Activated T-helper 1 cell treated with anti-CD3 and anti-CD28 coated beads, Interleukin-12 subunit alpha, Interleukin-12 subunit beta, Interleukin-2, Interleukin-4 antibody, amounts not matched to agents 30 ng/mL and 10 ng/mL and 1 ng/mL, durations not matched to agents 14 hours and 24 hours and 36 hours (primary cell): ENCODE results near the gene RHOJ. TPM values are rescaled to one million over a fixed set of nuclear protein-coding genes. Genes with fewer than 3 reads are reported as not detected.
"Not testable (repeated sequence)": the region's sequence is repeated elsewhere in the genome, so short reads cannot be mapped to it uniquely, and the experiment has no call there.

ENCODE experiments used
- DNase-seq: peaks from one replicate; pipeline ENCODE4 v3.0.0; 2021; ENCODE audit warnings: low spot score
- H3K27ac Mint-ChIP-seq: one replicate; pipeline ENCODE4 v1.8.0; 2021; ENCODE audit warnings: mild to moderate bottlenecking, mixed read lengths
- H3K27me3 Mint-ChIP-seq: one replicate; pipeline ENCODE4 v1.8.0; 2022; ENCODE audit warnings: mild to moderate bottlenecking, moderate library complexity, mixed read lengths; ENCODE audit not compliant: insufficient read depth
- H3K36me3 Mint-ChIP-seq: one replicate; pipeline ENCODE4 v1.8.0; 2021; ENCODE audit warnings: low read depth, mixed read lengths
- H3K4me1 Mint-ChIP-seq: one replicate; pipeline ENCODE4 v1.8.0; 2021; ENCODE audit warnings: low read depth, mixed read lengths
- H3K4me3 Mint-ChIP-seq: one replicate; pipeline ENCODE4 v1.8.0; 2021; ENCODE audit warnings: mild to moderate bottlenecking, moderate library complexity, mixed read lengths
- H3K9me3 Mint-ChIP-seq: one replicate; pipeline ENCODE4 v1.8.0; 2021; ENCODE audit warnings: mixed read lengths
- intact Hi-C: fragments of 100-400 bp; cut with micrococcal nuclease; formaldehyde crosslinking; loops from one replicate; pipeline ENCODE4 v1.15.1; 2024
- total RNA-seq: library from RNA; stranded (reverse); gene quantifications from 2 replicates; pipeline ENCODE4 v1.2.3, GENCODE V29; 2022

RHOJ gene
- total RNA-seq, 1 donor from 2014 or later = not detected

- no peaks in the 10 kb centered on the region for H3K9me3 Mint-ChIP-seq
- H3K27me3 Mint-ChIP-seq = peaks cover 4% of the 10 kb centered on the region
- intact Hi-C loops = loop anchor here (1.0 to 5.0 kb wide), 4 partner anchors 1097 to 1819 kb away; no protein-coding TSS in a partner anchor
- DNase-seq = no peak
- no peak overlapping the region for H3K4me3 Mint-ChIP-seq
- H3K27ac Mint-ChIP-seq = no peak overlapping the region
- no peaks in the 10 kb centered on the region for H3K36me3 Mint-ChIP-seq
- H3K4me1 Mint-ChIP-seq = no peaks in the 10 kb centered on the region
These were observed 72.5 kb downstream of the RHOJ start for GRCh38 chr14:63276492-63277342.

GRCh38 chr14:63277591-63278183, 73.4 kb downstream of the RHOJ start:
- H3K4me1 Mint-ChIP-seq = no peaks in the 10 kb centered on the region
- no peak for DNase-seq
- no peak overlapping the region for H3K27ac Mint-ChIP-seq
- H3K9me3 Mint-ChIP-seq = no peaks in the 10 kb centered on the region
- peaks cover 4% of the 10 kb centered on the region for H3K27me3 Mint-ChIP-seq
- no peak overlapping the region for H3K4me3 Mint-ChIP-seq
- intact Hi-C loops = loop anchor here (2.0 to 5.0 kb wide), 2 partner anchors 1383 to 1820 kb away; no protein-coding TSS in a partner anchor
- H3K36me3 Mint-ChIP-seq = no peaks in the 10 kb centered on the region

GRCh38 chr14:63279933-63280332, 75.7 kb downstream of the RHOJ start:
- intact Hi-C loops = loop anchor here (5.0 kb wide), 1 partner anchor 1823 kb away; no protein-coding TSS in a partner anchor
- H3K36me3 Mint-ChIP-seq, DNase-seq, H3K4me3 Mint-ChIP-seq, H3K27me3 Mint-ChIP-seq, H3K27ac Mint-ChIP-seq, H3K9me3 Mint-ChIP-seq, H3K4me1 Mint-ChIP-seq: not testable (repeated sequence)

GRCh38 chr14:63282997-63283883, 79.0 kb downstream of the RHOJ start:
- Mint-ChIP-seq H3K4me1 (no peaks in the 10 kb centered on the region), H3K9me3 (no peaks in the 10 kb centered on the region), H3K36me3 (no peaks in the 10 kb centered on the region), H3K27ac (no peak overlapping the region), H3K4me3 (no peak overlapping the region), H3K27me3 (peaks cover 4% of the 10 kb centered on the region)
- intact Hi-C loops = no loop called here
- DNase-seq = no peak

GRCh38 chr14:63283884-63284248, 79.6 kb downstream of the RHOJ start:
- Mint-ChIP-seq H3K27ac (no peak overlapping the region), H3K9me3 (no peaks in the 10 kb centered on the region), H3K4me1 (no peaks in the 10 kb centered on the region), H3K4me3 (no peak overlapping the region), H3K27me3 (peaks cover 4% of the 10 kb centered on the region), H3K36me3 (no peaks in the 10 kb centered on the region)
- intact Hi-C loops = no loop called here
- DNase-seq = no peak

- no peak overlapping the region for H3K27ac Mint-ChIP-seq
- H3K9me3 Mint-ChIP-seq = no peaks in the 10 kb centered on the region
- no peaks in the 10 kb centered on the region for H3K4me1 Mint-ChIP-seq
- H3K27me3 Mint-ChIP-seq = no peaks in the 10 kb centered on the region
- DNase-seq = no peak
- no peaks in the 10 kb centered on the region for H3K36me3 Mint-ChIP-seq
- intact Hi-C loops = no loop called here
- H3K4me3 Mint-ChIP-seq = no peak overlapping the region
These were observed 81.8 kb downstream of the RHOJ start for GRCh38 chr14:63286071-63286470.

GRCh38 chr14:63287666-63288483, 83.6 kb downstream of the RHOJ start:
- H3K36me3 Mint-ChIP-seq = no peaks in the 10 kb centered on the region
- no peaks in the 10 kb centered on the region for H3K9me3 Mint-ChIP-seq
- intact Hi-C loops = no loop called here
- H3K4me3 Mint-ChIP-seq = no peak overlapping the region
- H3K27me3 Mint-ChIP-seq = no peaks in the 10 kb centered on the region
- no peaks in the 10 kb centered on the region for H3K4me1 Mint-ChIP-seq
- no peak for DNase-seq
- H3K27ac Mint-ChIP-seq = no peak overlapping the region

GRCh38 chr14:63288853-63289252, 84.6 kb downstream of the RHOJ start:
- no peaks in the 10 kb centered on the region for H3K36me3 Mint-ChIP-seq
- no peaks in the 10 kb centered on the region for H3K9me3 Mint-ChIP-seq
- DNase-seq = no peak
- no peak overlapping the region for H3K27ac Mint-ChIP-seq
- intact Hi-C loops = no loop called here
- no peak overlapping the region for H3K4me3 Mint-ChIP-seq
- H3K4me1 Mint-ChIP-seq = no peaks in the 10 kb centered on the region
- H3K27me3 Mint-ChIP-seq = peaks cover 2% of the 10 kb centered on the region

GRCh38 chr14:63290741-63291430, 86.6 kb downstream of the RHOJ start:
- intact Hi-C loops = no loop called here

GRCh38 chr14:63292805-63293204, 88.6 kb downstream of the RHOJ start:
- Mint-ChIP-seq H3K27me3 (peaks cover 2% of the 10 kb centered on the region), H3K9me3 (no peaks in the 10 kb centered on the region), H3K4me1 (peaks cover 17% of the 10 kb centered on the region), H3K36me3 (no peaks in the 10 kb centered on the region), H3K27ac (no peak overlapping the region), H3K4me3 (no peak overlapping the region)
- DNase-seq = no peak
- intact Hi-C loops = no loop called here

More at GRCh38 chr14:63290741-63291430, 86.6 kb downstream of the RHOJ start:
- H3K36me3 Mint-ChIP-seq = no peaks in the 10 kb centered on the region
- H3K4me3 Mint-ChIP-seq = no peak overlapping the region
- DNase-seq = no peak
- peaks cover 10% of the 10 kb centered on the region for H3K4me1 Mint-ChIP-seq
- H3K27me3 Mint-ChIP-seq = peaks cover 2% of the 10 kb centered on the region
- H3K27ac Mint-ChIP-seq = no peak overlapping the region
- no peaks in the 10 kb centered on the region for H3K9me3 Mint-ChIP-seq

GRCh38 chr14:63295231-63295685, 91.0 kb downstream of the RHOJ start:
- intact Hi-C loops = no loop called here
- H3K4me3 Mint-ChIP-seq = peak overlapping the region; percentile 6
- H3K4me1 Mint-ChIP-seq = peaks cover 23% of the 10 kb centered on the region
- no peaks in the 10 kb centered on the region for H3K36me3 Mint-ChIP-seq
- DNase-seq = no peak
- H3K27me3 Mint-ChIP-seq = peaks cover 6% of the 10 kb centered on the region
- peak overlapping the region; percentile 12 for H3K27ac Mint-ChIP-seq
- no peaks in the 10 kb centered on the region for H3K9me3 Mint-ChIP-seq
